HCT116 (cell line): Measurements from ENCODE around the gene KIF18A. TPM values are rescaled to one million over a fixed set of nuclear protein-coding genes. Genes with fewer than 3 reads are reported as not detected.

Experiments used
- ATAC-seq: fragments of 200-7000 bp; cut with Tn5 transposase; 2 replicates; pipeline ENCODE4 v1.9.1; 2020; ENCODE audit warnings: mild to moderate bottlenecking, moderate library complexity
- BruUV-seq: library from RNA; stranded (reverse); fragments of 400-500 nt; replicated peaks from 2 replicates; lab custom pipeline; 2021; lab: Mats Ljungman, UMichigan
- CTCF ChIA-PET: fragments of 300-600 bp; sonication (Branson Sonifier 250); formaldehyde crosslinking; loops from one replicate; lab custom pipeline; 2021; ENCODE audit warnings: antibody characterized with exemption; lab: Charles Lee
- POLR2A ChIA-PET: fragments of 300-600, 350-600 bp; sonication (Branson Sonifier 250); formaldehyde crosslinking; loops from one replicate; lab custom pipeline; 2021; ENCODE audit warnings: antibody characterized with exemption; lab: Charles Lee
- RAD21 ChIA-PET, 2 experiments: fragments of 300-600 bp; sonication (Branson Sonifier 250); formaldehyde crosslinking; loops; one replicate each; lab custom pipeline; 2023; ENCODE audit warnings: low total read pairs in 2 of 2; ENCODE audit not compliant: uncharacterized antibody in 2 of 2, unreplicated experiment in 2 of 2, low non-redundant PET in 1 of 2; lab: Charles Lee
- DNase-seq: peaks from one replicate; pipeline ENCODE4 v3.0.0-alpha.2; 2010; ENCODE audit warnings: low read depth, low spot score
- H2AFZ ChIP-seq: fragments of 200-600 bp; shearing (Covaris generic), sonication (generic); 2 replicates; pipeline ENCODE4 v1.6.1; 2017; ENCODE audit warnings: low read depth, mixed run types, mixed read lengths, antibody characterized with exemption, low read length; ENCODE audit not compliant: poor library complexity, severe bottlenecking
- H3K27ac ChIP-seq: 2 replicates; pipeline ENCODE4 v1.5.1; 2012; ENCODE audit warnings: low read depth, low read length
- H3K27me3 ChIP-seq: fragments of 200-600 bp; sonication (generic); 2 replicates; pipeline ENCODE4 v1.6.1; 2016; ENCODE audit warnings: mixed run types, low read length, mixed read lengths; ENCODE audit not compliant: insufficient read depth
- H3K36me3 ChIP-seq, 2 experiments: fragments of 200-500 bp in 1 of 2; fragments of 200-600 bp in 1 of 2; sonication (Bioruptor generic) in 1 of 2; sonication (generic) in 1 of 2; 2 replicates each; pipeline versions ENCODE4 v1.5.1 to v1.6.1; 2014 to 2016; ENCODE audit warnings: low read length in 2 of 2, inconsistent platforms in 1 of 2, mixed read lengths in 1 of 2, mixed run types in 1 of 2; ENCODE audit not compliant: insufficient read depth in 2 of 2, control insufficient read depth in 1 of 2
- H3K4me1 ChIP-seq, 2 experiments: fragments of 200-600 bp in 1 of 2; sonication (generic) in 1 of 2; 2 replicates each; pipeline versions ENCODE4 v1.5.1 to v1.6.1; 2012 to 2017; ENCODE audit warnings: low read length in 2 of 2, inconsistent platforms in 1 of 2, mild to moderate bottlenecking in 1 of 2, mixed read lengths in 1 of 2, mixed run types in 1 of 2, moderate library complexity in 1 of 2; ENCODE audit not compliant: insufficient read depth in 2 of 2, control insufficient read depth in 1 of 2
- H3K4me2 ChIP-seq: fragments of 200-600 bp; sonication (generic); 2 replicates; pipeline ENCODE4 v1.6.1; 2017; ENCODE audit warnings: mixed run types, low read length, mixed read lengths
- H3K4me3 ChIP-seq, 2 experiments: fragments of 200-600 bp in 1 of 2; sonication (generic) in 1 of 2; replicated peaks in 1 of 2; 2 replicates each; pipeline ENCODE4 v1.5.1; 2011 to 2016; ENCODE audit warnings: low read length in 2 of 2, control low read depth in 1 of 2, low read depth in 1 of 2, mild to moderate bottlenecking in 1 of 2, mixed read lengths in 1 of 2, mixed run types in 1 of 2
- H3K79me2 ChIP-seq: fragments of 200-600 bp; sonication (generic); 2 replicates; pipeline ENCODE4 v1.6.1; 2017; ENCODE audit warnings: mild to moderate bottlenecking, mixed run types, low read length, moderate library complexity, mixed read lengths; ENCODE audit not compliant: insufficient read depth
- H3K9ac ChIP-seq: fragments of 200-600 bp; sonication (generic); 2 replicates; pipeline ENCODE4 v1.6.1; 2016; ENCODE audit warnings: low read length, mixed read lengths
- H3K9me2 ChIP-seq: fragments of 200-600 bp; sonication (generic), shearing (Covaris generic); 2 replicates; pipeline ENCODE4 v1.6.1; 2017; ENCODE audit warnings: mixed run types, mild to moderate bottlenecking, moderate library complexity; ENCODE audit not compliant: insufficient read depth
- H3K9me3 ChIP-seq, 2 experiments: fragments of 200-500 bp in 1 of 2; fragments of 200-600 bp in 1 of 2; sonication (Bioruptor generic) in 1 of 2; sonication (generic) in 1 of 2; 2 replicates each; pipeline ENCODE4 v1.6.1; 2014 to 2017; ENCODE audit warnings: low read length in 2 of 2, mixed read lengths in 2 of 2, inconsistent platforms in 1 of 2, low read depth in 1 of 2, mild to moderate bottlenecking in 1 of 2, mixed run types in 1 of 2, moderate library complexity in 1 of 2; ENCODE audit not compliant: control insufficient read depth in 1 of 2, insufficient read depth in 1 of 2
- H4K20me1 ChIP-seq: fragments of 200-600 bp; sonication (generic), shearing (Covaris generic); 2 replicates; pipeline ENCODE4 v1.6.1; 2017; ENCODE audit warnings: mixed run types, mild to moderate bottlenecking, moderate library complexity; ENCODE audit not compliant: insufficient read depth
- CEBPB ChIP-seq: IDR thresholded peaks from 2 replicates; pipeline ENCODE4 v1.6.1; 2012; ENCODE audit warnings: low read depth
- JUND ChIP-seq: IDR thresholded peaks from 2 replicates; pipeline ENCODE4 v1.6.1; 2012
- POLR2AphosphoS5 ChIP-seq: IDR thresholded peaks from 2 replicates; pipeline ENCODE4 v1.6.1; 2011; ENCODE audit warnings: mild to moderate bottlenecking, low read depth, low read length, moderate library complexity
- SIN3A ChIP-seq: IDR thresholded peaks from 2 replicates; pipeline ENCODE4 v1.6.1; 2012; ENCODE audit warnings: low read depth
- SP1 ChIP-seq: IDR thresholded peaks from 2 replicates; pipeline ENCODE4 v1.6.1; 2012; ENCODE audit warnings: low read depth
- YY1 ChIP-seq: IDR thresholded peaks from 2 replicates; pipeline ENCODE4 v1.6.1; 2011; ENCODE audit warnings: low read length, low read depth, moderate library complexity, mild to moderate bottlenecking; ENCODE audit not compliant: insufficient replicate concordance; ENCODE audit errors: extremely low read depth
- ZFX ChIP-seq: fragments of 450-650 bp; IDR thresholded peaks from 2 replicates; pipeline ENCODE4 v1.6.1; 2017
- ZNF274 ChIP-seq: fragments of 200-500 bp; sonication (Bioruptor generic); IDR thresholded peaks from 2 replicates; pipeline ENCODE4 v1.6.1; 2014; ENCODE audit warnings: mild to moderate bottlenecking, low read depth, low read length, inconsistent platforms
- intact Hi-C: fragments of 100-400 bp; cut with micrococcal nuclease; formaldehyde crosslinking; loops from 2 replicates; pipeline ENCODE4 v1.10.0; 2022
- total RNA-seq: library from RNA; stranded (reverse); gene quantifications from one replicate; pipeline ENCODE4 v1.2.1, GENCODE V29; 2021; ENCODE audit not compliant: unreplicated experiment
- TF ChIP-seq, protein P1 (sequence below): IDR thresholded peaks from 2 replicates; pipeline ENCODE4 v1.6.1; 2011; ENCODE audit warnings: mild to moderate bottlenecking, low read length, moderate library complexity; ENCODE audit not compliant: insufficient replicate concordance; ENCODE audit errors: extremely low read depth
- TF ChIP-seq, protein P2 (sequence below): IDR thresholded peaks from 2 replicates; pipeline ENCODE4 v1.6.1; 2012

Gene KIF18A
- total RNA-seq, 1 experiment from 2014 or later = 50.7 TPM

DNA sequence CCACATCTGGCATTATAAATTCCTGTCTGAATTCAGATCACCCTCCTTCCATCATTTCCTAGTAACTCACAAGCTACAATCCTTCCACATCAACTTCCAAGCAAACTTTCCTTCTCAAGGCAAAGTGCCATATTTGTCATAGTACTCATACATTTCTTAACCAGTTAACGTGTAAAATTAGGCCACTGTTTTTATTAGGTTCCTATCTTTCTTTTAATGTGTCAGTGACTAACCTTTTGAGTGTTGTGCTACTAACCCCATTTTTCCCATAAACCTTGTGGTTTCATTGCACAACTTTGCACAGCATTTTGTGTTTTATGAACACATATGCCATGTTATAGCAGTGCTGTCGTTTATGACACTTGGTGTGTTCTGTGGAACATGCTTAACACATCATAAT, 90.1 kb downstream of the KIF18A start (continued):
- TF ChIP-seq, protein P1, sequence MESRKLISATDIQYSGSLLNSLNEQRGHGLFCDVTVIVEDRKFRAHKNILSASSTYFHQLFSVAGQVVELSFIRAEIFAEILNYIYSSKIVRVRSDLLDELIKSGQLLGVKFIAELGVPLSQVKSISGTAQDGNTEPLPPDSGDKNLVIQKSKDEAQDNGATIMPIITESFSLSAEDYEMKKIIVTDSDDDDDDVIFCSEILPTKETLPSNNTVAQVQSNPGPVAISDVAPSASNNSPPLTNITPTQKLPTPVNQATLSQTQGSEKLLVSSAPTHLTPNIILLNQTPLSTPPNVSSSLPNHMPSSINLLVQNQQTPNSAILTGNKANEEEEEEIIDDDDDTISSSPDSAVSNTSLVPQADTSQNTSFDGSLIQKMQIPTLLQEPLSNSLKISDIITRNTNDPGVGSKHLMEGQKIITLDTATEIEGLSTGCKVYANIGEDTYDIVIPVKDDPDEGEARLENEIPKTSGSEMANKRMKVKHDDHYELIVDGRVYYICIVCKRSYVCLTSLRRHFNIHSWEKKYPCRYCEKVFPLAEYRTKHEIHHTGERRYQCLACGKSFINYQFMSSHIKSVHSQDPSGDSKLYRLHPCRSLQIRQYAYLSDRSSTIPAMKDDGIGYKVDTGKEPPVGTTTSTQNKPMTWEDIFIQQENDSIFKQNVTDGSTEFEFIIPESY = no peak
- TF ChIP-seq SP1 (no peak), JUND (no peak)

DNA sequence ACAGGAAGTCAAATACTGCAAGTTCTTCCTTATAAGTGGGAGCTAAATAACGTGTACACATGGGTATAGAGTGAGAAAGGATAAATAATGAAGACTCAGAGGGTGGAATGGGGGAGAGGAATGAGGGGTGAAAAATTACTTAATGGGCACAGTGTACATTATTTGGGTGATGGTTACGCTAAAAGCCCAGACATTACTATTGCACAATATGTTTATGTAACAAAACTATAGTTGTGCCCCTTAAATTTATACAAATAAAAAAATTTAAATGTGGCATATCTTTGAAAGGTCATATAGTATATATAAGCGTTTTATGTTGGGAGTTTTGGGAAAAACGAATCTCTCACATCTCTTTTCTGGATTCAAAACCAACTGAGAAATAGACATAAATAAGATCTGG, 96.1 kb downstream of the KIF18A start:
- no peak overlapping the region for H3K4me3 ChIP-seq
- DNase-seq = no peak
- H3K9ac ChIP-seq = no peak overlapping the region
- no peaks in the 10 kb centered on the region for H3K79me2 ChIP-seq
- H3K4me1 ChIP-seq = peaks cover 0 to 7% of the 10 kb centered on the region in 2 experiments; a peak in 1 of 4 replicates
- ATAC-seq = no peak
- intact Hi-C loops = no loop called here
- POLR2A ChIA-PET = no interaction called here
- no peaks in the 10 kb centered on the region for H4K20me1 ChIP-seq
- H3K9me3 ChIP-seq = no peaks in the 10 kb centered on the region
- H3K4me2 ChIP-seq = no peak overlapping the region
- no peak overlapping the region for H3K27ac ChIP-seq
- no peak for TF ChIP-seq YY1
- TF ChIP-seq SP1 = no peak
- TF ChIP-seq, protein P2, sequence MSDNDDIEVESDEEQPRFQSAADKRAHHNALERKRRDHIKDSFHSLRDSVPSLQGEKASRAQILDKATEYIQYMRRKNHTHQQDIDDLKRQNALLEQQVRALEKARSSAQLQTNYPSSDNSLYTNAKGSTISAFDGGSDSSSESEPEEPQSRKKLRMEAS = no peak
- no peak for TF ChIP-seq ZNF274
- TF ChIP-seq CEBPB = no peak
- no peak for TF ChIP-seq SIN3A
- TF ChIP-seq ZFX = no peak
- no peak for TF ChIP-seq POLR2AphosphoS5
- no peak for TF ChIP-seq JUND
- BruUV-seq = no TSS peak
- peaks cover 0 to 6% of the 10 kb centered on the region in 2 experiments; a peak in 1 of 4 replicates for H3K36me3 ChIP-seq
- no peak overlapping the region for H2AFZ ChIP-seq
- CTCF ChIA-PET = no interaction called here
- RAD21 ChIA-PET = no interaction called here
- H3K27me3 ChIP-seq = no peaks in the 10 kb centered on the region
- no peaks in the 10 kb centered on the region for H3K9me2 ChIP-seq
